Adrenal gland (tissue), 12 donors: ENCODE measurements around the gene ANKS1B. TPM values are rescaled to one million over a fixed set of nuclear protein-coding genes. Genes with fewer than 3 reads are reported as not detected.
A peak's percentile ranks its signal among the peaks of the same experiment; 100 is the strongest.

Source experiments
- DNase-seq, 7 donors: peaks; one replicate each; pipeline ENCODE4 v3.0.0-alpha.2; 2019 to 2020
- H3K27ac ChIP-seq, 5 donors: fragments of 200-600 bp; sonication (generic) in 4 of 5; 1 replicate in 3 of 5; 2 replicates in 2 of 5; pipeline versions ENCODE4 v1.5.1 to v1.8.0; 2016 to 2020; ENCODE audit warnings: mild to moderate bottlenecking in 1 of 5
- H3K27me3 ChIP-seq: fragments of 200-600 bp; 2 replicates; pipeline ENCODE4 v1.8.0; 2021
- H3K36me3 ChIP-seq, 2 donors: fragments of 200-600 bp; replicated peaks in 1 of 2; 1 replicate in 1 of 2; 2 replicates in 1 of 2; pipeline versions ENCODE4 v1.5.1 to v1.8.0; 2018 to 2022
- H3K4me1 ChIP-seq, 2 donors: fragments of 200-600 bp; replicated peaks in 1 of 2; 1 replicate in 1 of 2; 2 replicates in 1 of 2; pipeline versions ENCODE4 v1.5.1 to v1.8.0; 2018 to 2021
- H3K4me3 ChIP-seq, 4 donors: fragments of 200-600 bp; sonication (generic) in 3 of 4; one replicate each; pipeline ENCODE4 v1.5.1; 2016 to 2018
- H3K9me3 ChIP-seq, 3 donors: fragments of 200-600 bp; sonication (generic) in 1 of 3; replicated peaks in 1 of 3; 1 replicate in 2 of 3; 2 replicates in 1 of 3; pipeline versions ENCODE4 v1.5.1 to v1.8.0; 2016 to 2021
- CTCF ChIP-seq, 6 experiments: fragments of 450-650 bp in 4 of 6; fragments of 200-600 bp in 2 of 6; sonication (generic) in 1 of 6; IDR thresholded peaks; 1 replicate in 5 of 6; 2 replicates in 1 of 6; pipeline versions ENCODE4 v1.5.1 to v1.8.0; 2016 to 2021; ENCODE audit warnings: antibody characterized with exemption in 6 of 6, mild to moderate bottlenecking in 2 of 6, moderate library complexity in 1 of 6
- POLR2A ChIP-seq, 2 donors: fragments of 450-650 bp; IDR thresholded peaks; one replicate each; pipeline ENCODE4 v1.6.1; 2017; ENCODE audit warnings: antibody characterized with exemption in 2 of 2, mild to moderate bottlenecking in 2 of 2, moderate library complexity in 1 of 2
- WGBS, 4 donors: extraction: QIAGEN DNeasy Blood & Tissue Kit in 2 of 4; methylation state at CpG; one replicate each; pipeline versions ENCODE4 v1.1.5 to v1.1.7; 2013 to 2017; 5-methylcytosine and 5-hydroxymethylcytosine counted together
- intact Hi-C, 2 donors: fragments of 100-400 bp; cut with DNase I; formaldehyde crosslinking; loops; one replicate each; pipeline versions ENCODE4 v1.14.1 to v1.15.0; 2022 to 2023
- polyA plus RNA-seq, 3 donors: library from polyadenylated mRNA; stranded (reverse); fragments of 200-250 nt in 2 of 3; fragments of 350-450 nt in 1 of 3; fragmentation: Illumina TruSeq in 1 of 3; extraction: RNeasy Lipid Tissue Mini Kit (QIAGEN cat#74804) in 1 of 3; gene quantifications; one replicate each; pipeline ENCODE4 v1.2.3, GENCODE V29; 2013 to 2014
- total RNA-seq, 9 donors: library from RNA; depleted of rRNA in 4 of 9; stranded (reverse); fragments of >200 nt in 4 of 9; fragments of 120-200 nt in 1 of 9; fragmentation: NEBNext Ultra II Directional in 1 of 9; extraction: Animal tissue kit (Norgen Biotek cat#: 25700) in 1 of 9; gene quantifications; one replicate each; pipeline versions ENCODE4 v1.1.0 to v1.2.4, GENCODE V29; 2013 to 2023
- donor health status: healthy with polysubstance abuse.
- donor health status: Bipolar disorder and iron deficiency.
- donor health status: DM: yes; HTN: yes; CAD: no.
- donor health status: DM: no; HTN: no; CAD: no.
- donor health status: DM: no; HTN: no; CAD: no.
- donor health status: DM: yes; HTN: yes; CAD: no.

Gene ANKS1B
- total and polyA plus RNA-seq, 12 donors: 1.3 to 28.1 (median 8.0) TPM

GRCh38 chr12:99966429-99966828 lies 18.3 kb downstream of the ANKS1B start:
- no peaks in the 10 kb centered on the region for H3K27me3 ChIP-seq
- H3K36me3 ChIP-seq: no peaks in the 10 kb centered on the region
- H3K27ac ChIP-seq: no peak overlapping the region
- no peaks in the 10 kb centered on the region for H3K4me1 ChIP-seq
- TF ChIP-seq POLR2A (IDR thresholded peaks at IDR 0.05) (no peak), CTCF (IDR thresholded peaks at IDR 0.05) (no peak)
- DNase-seq: no peak
- H3K4me3 ChIP-seq: no peak overlapping the region
- H3K9me3 ChIP-seq: no peaks in the 10 kb centered on the region
- 78 to 84% (median 83%) methylated on average over 2 of the region's 2 CpGs for WGBS, 4 donors
- intact Hi-C loops: no loop called here

GRCh38 chr12:99960311-99960710 lies 24.4 kb downstream of the ANKS1B start:
- no peaks in the 10 kb centered on the region for H3K36me3 ChIP-seq
- TF ChIP-seq CTCF (IDR thresholded peaks at IDR 0.05) (no peak), POLR2A (IDR thresholded peaks at IDR 0.05) (no peak)
- intact Hi-C loops: no loop called here
- no peaks in the 10 kb centered on the region for H3K9me3 ChIP-seq
- DNase-seq: no peak
- H3K27me3 ChIP-seq: no peaks in the 10 kb centered on the region
- peaks cover 0 to 11% of the 10 kb centered on the region in 2 donors for H3K4me1 ChIP-seq
- 63 to 68% (median 67%) methylated on average over 3 of the region's 3 CpGs for WGBS, 4 donors
- no peak overlapping the region for H3K4me3 ChIP-seq
- peak overlapping the region in 1 of 5 donors; percentile 21 for H3K27ac ChIP-seq

GRCh38 chr12:99959549-99960170 lies 25.1 kb downstream of the ANKS1B start:
- no peak for TF ChIP-seq POLR2A (IDR thresholded peaks at IDR 0.05)
- TF ChIP-seq CTCF (IDR thresholded peaks at IDR 0.05): no peak
- Histone ChIP-seq H3K36me3 (no peaks in the 10 kb centered on the region), H3K27me3 (no peaks in the 10 kb centered on the region), H3K4me3 (no peak overlapping the region), H3K4me1 (peaks cover 0 to 11% of the 10 kb centered on the region in 2 donors), H3K27ac (no peak overlapping the region), H3K9me3 (no peaks in the 10 kb centered on the region)
- intact Hi-C loops: no loop called here
- 14 to 19% (median 18%) methylated on average over 4 of the region's 4 CpGs for WGBS, 4 donors
- no peak for DNase-seq

GRCh38 chr12:99957866-99958466 lies 26.8 kb downstream of the ANKS1B start:
- intact Hi-C loops: no loop called here
- Histone ChIP-seq H3K9me3 (no peaks in the 10 kb centered on the region), H3K4me1 (peaks cover 0 to 11% of the 10 kb centered on the region in 2 donors), H3K27ac (no peak overlapping the region), H3K27me3 (no peaks in the 10 kb centered on the region), H3K36me3 (no peaks in the 10 kb centered on the region), H3K4me3 (no peak overlapping the region)
- WGBS, 4 donors: 63 to 87% (median 76%) methylated on average over 4 of the region's 4 CpGs
- no peak for DNase-seq
- TF ChIP-seq CTCF (IDR thresholded peaks at IDR 0.05) (no peak), POLR2A (IDR thresholded peaks at IDR 0.05) (no peak)
